GM19238 (cell line): ENCODE results near the gene IFI30.
A peak's percentile ranks its signal among the peaks of the same experiment; 100 is the strongest.
"Not testable (repeated sequence)": the region's sequence is repeated elsewhere in the genome, so short reads cannot be mapped to it uniquely, and the experiment has no call there.

ENCODE experiments used
- DNase-seq: peaks from one replicate; pipeline ENCODE4 v3.0.0; 2011; ENCODE audit warnings: low spot score; ENCODE audit not compliant: insufficient read length

The IFI30 gene

DNA sequence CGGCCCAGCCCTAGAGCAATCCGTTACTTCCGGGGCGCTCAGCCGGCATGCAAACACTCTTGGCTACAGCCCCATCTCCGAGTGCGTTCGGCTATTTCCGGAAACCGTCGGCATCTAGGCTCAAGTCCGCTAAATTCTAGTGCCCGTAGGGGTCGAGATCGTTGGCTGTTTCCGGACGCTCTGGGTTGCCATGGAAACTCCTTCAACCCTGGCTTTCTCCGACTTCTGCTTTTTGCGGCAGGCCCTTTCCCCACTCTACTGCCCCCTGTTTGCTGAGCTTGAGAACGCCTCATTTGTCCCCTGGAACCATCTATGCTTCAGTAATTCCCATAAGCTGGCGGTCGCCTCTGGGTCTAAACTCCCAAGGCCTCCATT lies 21.2 kb upstream of the IFI30 start:
- peak; percentile 100 for DNase-seq

DNA sequence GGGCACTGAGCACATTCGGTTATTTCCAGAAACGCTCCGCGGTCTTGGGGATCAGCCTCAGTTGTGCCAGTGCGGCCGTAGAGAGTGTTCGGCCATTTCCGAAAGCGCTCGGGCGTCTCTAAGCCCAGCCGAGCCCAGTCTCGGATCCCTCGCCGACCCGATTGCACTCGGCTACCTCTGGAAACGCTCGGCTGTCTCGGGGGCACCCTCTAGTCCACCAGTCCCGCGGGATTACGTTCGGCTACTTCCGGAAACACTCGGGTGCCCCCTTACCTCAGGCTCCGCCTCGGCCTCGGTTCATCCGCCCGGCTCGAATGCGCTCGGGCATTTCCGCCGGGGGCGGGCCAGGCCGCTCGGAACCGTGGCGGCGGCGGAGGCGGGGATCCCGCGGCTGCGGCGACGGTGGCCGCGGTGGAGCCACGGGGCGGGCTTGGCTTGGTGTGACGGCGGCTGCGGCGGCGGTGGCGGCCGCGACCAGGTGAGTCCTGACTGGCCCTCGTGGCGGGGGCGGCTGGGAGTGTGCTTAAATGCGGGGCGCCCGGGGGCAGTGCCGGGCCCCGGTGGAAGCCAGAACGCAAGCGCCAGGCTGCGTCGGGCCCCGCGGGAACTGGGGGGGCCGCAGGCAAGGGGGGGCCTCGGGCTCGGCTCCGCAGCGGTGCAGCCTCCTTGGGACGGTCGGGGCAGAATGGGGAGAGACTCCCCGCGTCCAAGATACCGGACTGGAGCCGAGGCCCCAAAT lies 20.6 kb upstream of the IFI30 start, which contains the start of gene PIK3R2:
PIK3R2 (plus strand) TSS at position 347 of the 739 bp plus-strand sequence. CDS start 2,717 bp downstream, outside the sequence.
- DNase-seq: peak; percentile 99

DNA sequence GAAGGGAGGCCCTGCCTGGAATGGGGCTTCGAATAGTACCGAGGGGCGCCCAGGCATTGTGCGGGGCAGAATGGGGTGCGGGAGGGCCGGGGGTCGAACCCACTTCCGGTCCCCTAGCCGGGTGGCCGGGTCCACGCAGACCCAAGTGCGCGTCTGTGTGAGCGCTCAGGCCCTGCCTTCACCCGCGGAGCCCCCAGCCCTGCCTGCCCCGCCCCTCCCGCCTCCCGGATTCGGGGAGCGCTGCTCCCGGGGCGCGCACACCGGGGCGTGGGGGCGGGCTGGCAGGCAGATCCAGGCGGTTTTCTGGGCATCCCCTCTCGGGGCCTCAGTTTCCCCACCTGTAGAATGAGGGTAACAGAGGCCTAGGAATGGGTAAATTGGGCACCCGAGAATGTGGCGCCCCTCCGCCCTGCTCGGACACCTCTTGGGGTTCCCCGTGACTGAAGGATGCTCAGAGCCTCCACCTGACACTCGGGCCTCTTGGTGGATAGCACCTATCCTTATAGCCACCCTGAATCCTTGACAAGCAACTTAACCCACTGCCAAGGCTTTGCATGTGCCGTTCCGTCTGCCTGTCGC lies 20.0 kb upstream of the IFI30 start:
- DNase-seq: no peak

DNA sequence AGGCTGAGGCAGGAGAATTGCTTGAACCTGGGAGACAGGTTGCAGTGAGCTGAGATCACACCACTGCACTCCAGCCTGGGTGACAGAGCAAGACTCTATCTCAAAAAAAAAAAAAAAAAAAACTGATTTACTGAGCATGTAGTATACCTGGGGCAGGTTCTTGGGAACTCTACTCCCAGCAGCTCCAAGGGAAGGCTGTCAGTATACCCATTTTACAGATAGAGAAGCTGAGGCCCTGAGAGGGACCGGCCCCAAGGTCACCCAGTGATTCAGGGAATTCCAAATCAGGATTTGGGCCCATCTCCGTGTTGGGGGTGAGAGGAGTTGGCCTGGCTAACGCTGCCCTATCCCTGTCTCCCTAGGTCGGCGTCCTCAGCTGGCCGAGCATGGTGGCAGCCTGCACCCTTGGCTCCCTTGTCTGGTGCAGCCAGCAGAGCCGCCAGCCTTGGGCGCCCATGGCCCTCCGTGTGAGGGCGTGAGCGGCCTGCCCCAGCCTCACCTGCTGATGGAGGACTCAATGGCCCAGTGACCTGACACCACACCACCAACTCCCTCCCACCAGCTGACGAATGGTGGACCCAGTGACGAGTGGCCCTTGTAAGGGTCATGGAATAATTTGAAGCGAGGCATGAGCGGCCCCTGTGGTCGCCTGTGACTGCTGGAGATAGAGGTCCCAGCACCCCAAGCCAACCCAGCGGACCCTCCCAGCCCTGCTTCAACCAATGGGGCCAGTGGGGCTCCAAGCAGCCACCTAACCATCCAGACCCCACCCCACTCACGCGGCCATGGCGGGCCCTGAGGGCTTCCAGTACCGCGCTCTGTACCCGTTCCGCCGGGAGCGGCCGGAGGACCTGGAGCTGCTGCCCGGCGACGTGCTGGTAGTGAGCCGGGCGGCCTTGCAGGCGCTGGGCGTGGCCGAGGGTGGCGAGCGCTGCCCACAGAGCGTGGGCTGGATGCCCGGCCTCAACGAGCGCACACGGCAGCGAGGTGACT lies 18.2 kb upstream of the IFI30 start:
- no peak for DNase-seq

DNA sequence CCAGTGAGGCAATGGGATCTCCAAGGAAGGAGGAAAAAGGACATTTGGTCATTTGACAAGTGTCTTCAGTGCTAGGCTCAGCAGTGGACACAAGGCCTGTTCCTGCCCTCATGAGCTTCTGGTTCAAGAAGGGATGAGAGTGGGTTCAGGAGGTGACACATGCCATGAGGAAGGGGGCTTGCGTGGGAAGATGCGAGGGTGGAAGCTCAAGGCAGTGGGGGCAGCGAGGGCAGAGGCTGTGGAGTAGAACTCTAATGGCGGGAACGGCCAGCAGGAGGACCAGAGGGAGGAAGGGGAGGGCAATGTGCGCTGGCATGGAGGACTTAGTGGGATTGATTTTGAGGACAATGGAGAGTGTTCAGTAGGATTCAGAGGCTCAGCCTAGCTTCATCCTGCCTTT lies 17.3 kb upstream of the IFI30 start:
- no peak for DNase-seq

DNA sequence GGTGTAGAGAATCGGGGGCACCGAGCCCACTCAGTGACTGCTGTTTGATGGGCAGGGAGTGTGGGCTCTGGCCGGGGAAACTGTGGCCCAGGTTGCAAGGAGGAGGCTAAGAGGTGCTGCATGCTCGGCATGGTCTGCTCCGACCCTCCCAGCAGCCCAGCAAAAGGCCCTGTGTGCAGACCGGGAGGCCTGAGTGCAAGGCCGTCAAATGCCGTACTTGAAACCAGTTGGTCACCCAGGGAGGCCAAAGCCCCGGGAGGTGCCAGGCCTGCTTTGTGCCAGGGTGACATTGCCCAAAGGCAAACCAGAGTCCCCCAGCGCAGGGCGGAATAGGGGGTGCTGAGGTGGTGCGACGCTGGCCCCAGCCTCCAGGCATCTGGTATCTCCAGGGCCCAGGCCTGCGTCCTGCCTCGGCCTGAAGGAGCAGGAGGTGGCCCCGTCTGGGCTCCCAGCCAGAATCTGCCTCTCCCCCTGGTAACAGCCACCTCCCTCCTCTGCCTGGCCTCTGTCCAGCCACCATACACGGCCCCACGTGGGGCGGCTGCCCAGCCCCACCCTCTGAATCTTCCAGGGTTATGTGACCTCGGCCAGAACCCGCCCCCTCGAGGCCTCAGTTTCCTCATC lies 16.7 kb upstream of the IFI30 start:
- DNase-seq: no peak

DNA sequence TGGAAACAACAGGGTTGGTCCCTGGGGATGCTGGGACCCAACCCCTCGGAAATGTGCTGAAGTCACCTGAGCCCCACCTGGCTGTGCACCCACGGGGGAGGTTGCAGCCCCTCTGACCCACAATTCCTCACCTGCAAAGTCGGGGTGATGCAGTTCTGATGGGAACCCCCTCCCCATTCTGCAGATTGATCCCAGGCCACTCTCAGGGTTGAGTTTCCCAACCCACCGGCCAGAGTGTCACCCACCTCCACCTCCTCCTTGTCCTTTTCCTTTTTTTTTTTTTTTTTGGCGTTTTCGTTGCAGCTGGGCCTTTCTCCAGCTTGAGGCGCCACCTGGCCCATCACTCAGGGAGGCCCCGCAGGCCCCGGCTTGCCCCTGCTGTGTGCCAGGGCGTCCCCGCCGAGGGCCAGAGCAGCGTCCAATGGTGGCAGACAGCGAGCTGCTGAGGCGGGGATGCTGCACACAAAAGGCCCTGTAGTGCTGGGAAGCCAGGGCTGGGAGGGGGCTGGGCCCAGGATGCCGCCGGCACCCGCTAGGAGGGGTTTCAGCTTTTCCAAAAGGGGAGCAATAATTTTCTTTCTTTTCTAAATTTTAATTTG lies 16.0 kb upstream of the IFI30 start:
- DNase-seq: no peak

DNA sequence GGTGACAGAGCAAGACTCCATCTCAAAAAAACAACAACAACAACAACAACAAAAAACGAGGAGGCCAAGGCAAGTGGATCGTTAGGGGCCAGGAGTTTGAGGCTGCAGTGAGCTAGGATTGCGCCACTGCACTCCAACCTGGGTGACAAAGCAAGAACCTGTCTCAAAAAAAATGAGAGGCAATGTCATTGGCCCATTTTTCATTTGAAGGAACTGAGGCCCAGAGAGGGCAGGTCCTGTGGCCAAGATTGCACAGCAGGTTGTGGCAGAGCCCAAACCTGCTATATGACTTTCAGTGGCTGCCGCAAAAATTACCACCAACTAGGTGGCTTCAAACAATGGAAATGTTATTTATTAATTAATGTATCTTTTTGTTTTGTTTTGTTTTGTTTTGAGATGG lies 15.1 kb upstream of the IFI30 start:
- no peak for DNase-seq

DNA sequence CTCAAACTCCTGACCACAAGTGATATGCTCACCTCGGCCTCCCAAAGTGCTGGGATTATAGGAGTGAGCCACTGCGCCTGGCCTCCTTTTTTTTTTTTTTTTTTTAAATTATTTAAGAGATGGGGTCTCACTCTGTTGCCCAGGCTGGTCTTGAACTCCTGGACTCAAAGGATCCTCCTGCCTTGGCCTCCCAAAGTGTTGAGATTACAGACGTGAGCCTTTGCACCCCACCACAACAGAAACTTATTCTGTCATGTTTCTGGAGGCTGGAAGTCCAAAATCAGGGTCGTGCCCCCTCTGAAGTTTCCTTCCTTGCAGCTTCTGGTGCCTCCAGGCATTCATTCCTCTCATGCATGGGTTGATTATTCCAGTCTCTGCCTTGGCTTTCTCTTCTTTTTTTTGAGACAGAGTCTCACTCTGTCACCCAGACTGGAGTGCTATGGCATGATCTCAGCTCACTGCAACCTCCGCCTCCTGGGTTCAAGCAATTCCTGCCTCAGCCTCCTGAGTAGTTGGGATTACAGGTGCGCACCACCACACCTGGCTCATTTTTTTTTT lies 14.5 kb upstream of the IFI30 start:
- not testable (repeated sequence) for DNase-seq

DNA sequence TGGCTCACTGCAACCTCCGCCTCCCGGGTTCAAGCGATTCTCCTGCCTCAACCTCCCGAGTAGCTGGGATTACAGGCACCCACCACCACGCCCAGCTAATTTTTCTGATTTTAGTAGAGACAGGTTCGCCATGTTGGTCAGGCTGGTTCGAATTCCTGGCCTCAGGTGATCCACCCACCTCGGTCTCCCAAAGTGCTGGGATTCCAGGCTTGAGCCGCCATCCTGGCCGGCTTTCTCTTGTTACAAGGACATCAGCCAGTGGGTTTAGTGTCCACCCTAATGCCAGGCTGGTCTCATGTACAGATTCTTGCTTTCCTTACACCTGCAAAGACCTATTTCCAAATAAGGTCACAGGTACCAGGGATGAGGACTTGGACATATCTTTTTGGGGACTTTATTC lies 13.8 kb upstream of the IFI30 start:
- no peak for DNase-seq

DNA sequence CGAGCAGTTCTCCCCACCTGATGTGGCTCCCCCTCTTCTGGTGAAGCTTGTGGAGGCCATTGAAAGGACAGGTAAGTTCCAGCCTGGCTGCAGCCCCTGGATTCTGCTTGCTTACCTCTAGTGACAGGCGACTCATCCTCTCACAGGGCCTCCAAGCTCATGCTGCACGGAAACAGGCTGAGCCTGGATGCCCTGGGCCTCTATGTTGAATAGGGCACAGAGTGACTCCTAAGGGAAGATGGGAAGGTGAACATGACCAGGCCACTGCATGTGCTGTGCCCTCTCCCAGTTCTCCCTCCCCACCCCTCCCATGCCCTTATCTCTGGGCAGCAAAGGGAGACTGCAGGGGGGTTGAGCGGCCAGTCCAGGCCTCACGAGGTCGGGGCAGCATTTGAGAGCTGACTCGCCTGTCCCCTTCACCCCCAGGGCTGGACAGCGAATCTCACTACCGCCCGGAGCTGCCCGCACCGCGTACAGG lies 13.1 kb upstream of the IFI30 start:
- no peak for DNase-seq

DNA sequence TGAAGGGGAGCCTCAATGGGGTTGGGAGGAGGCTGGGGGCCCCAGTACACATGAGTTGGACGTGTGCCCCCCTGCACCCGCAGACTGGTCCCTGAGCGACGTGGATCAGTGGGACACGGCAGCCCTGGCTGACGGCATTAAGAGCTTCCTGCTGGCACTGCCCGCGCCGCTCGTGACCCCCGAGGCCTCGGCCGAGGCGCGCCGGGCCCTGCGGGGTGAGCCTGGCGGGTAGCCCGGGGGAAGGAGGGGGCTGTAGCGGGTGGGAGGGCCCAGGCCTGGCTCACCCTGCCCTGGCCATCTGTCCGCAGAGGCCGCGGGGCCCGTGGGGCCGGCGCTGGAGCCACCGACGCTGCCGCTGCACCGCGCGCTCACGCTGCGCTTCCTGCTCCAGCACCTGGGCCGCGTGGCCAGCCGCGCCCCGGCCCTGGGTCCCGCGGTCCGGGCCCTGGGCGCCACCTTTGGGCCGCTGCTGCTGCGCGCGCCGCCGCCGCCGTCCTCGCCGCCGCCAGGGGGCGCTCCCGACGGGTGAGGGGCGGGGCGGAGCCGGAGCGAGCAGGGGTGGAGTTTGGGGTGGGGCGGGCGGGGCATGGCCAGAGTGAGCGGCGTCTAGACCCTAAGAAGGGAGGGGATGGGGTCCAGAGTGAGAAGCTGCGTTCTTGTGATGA lies 12.5 kb upstream of the IFI30 start:
- DNase-seq: peak; percentile 97

DNA sequence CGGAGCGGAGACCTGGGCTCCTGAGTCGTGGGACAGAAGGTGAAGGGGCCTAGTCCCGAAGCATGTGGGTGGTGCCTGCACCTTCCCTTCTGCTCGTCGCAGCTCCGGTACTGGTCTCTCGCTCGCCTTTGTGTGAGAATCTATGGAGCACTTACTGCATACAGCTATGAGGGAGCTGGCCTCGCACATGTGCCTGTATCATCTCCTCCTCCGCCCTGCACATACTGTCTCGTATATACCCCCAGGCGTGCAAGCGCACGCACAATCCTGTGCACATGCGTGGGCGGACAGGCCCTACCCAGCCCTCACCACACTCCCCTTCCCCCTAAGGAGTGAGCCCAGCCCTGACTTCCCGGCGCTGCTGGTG lies 12.0 kb upstream of the IFI30 start:
- DNase-seq: no peak

DNA sequence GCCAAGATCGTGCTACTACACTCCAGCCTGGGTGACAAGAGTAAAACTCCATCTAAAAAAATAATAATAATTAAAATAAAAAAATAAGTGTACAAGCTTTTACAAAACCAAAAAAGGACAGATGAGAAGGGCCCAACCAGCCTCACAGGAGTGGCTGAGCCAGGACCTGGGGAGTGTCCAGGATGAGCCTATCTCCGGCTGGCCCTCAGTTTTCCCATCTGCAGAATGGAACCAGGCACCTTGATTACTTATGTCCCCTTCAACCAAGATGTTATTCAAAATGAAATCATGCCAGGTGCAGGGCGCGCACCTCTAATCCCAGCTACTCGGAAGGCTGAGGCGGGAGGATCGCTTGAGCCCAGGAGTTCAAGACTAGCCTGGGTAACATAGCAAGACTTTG lies 9.5 kb upstream of the IFI30 start:
- DNase-seq: no peak

DNA sequence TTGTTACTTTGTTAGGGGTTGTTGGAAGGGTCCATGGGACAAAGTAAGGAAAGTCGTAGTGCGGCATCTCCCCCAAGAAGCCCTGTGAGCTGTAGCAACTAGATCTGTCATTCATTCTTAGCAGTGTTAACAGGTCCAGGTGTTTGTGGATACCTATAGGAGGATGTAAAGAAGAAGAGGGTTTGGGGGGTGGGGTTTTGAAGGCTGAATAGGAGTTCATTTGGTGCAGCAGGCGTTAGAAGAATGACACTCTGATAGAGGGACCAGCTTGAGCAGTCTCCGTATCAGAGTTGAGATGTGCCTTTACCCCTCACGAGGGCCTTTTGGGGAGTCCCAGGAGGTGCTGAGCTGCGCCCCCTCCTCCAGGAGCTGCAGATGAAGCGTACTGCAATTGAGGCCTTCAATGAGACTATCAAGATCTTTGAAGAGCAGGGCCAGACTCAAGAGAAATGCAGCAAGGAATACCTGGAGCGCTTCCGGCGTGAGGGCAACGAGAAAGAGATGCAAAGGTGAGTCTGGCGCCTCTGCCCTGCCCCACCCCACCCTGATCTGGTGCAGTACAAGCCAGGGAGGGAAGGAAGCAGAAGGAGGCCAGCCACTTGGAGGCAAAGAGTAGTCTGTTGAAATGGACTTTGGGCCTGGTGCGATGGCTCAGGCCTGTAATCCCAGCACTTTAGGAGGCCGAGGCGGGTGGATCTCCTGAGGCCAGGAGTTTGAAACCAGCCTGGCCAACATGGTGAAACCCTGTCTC lies 7.6 kb upstream of the IFI30 start:
- DNase-seq: no peak

DNA sequence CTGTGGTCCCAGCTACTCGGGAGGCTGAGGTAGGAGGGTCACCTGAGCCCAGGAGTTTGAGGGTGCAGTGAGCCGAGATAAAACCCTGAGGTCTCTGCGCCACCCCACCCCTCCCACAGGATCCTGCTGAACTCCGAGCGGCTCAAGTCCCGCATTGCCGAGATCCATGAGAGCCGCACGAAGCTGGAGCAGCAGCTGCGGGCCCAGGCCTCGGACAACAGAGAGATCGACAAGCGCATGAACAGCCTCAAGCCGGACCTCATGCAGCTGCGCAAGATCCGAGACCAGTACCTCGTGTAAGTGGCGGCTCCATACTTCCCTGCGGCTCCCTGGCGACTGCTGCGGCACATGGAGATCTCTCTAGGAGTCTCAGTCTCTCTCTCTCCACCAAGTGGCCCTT lies 6.6 kb upstream of the IFI30 start:
- no peak for DNase-seq

DNA sequence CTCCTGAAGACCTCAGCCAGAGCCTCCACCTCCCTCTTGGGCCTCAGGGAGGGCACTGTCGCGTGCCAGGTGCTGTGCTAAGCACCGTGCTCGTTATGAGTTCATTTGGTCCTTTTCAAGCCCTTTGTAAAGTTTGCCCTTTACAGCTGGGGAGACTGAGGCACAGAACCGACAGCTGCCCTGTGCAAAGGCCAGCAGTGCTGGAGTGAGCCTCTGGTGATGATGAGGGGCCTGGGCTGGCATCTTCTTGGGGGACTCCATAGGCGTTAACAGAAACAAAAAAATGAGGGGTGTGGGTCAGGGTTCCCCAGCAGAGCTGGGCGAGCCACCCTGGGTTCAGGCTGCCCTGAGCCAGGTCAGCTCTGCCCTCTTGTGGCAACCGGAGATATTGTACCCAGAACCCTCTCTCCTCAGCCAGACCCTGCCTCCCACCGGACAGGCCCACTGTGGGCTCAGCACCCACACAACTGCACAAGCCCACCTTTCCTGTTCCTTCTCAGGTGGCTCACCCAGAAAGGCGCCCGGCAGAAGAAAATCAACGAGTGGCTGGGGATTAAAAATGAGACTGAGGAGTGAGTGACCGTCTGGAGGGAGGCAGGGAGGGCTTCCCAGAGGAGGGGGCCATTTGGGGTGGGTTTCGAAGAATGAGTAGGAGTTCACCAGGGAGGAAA lies 5.5 kb upstream of the IFI30 start:
- DNase-seq: peak; percentile 93

DNA sequence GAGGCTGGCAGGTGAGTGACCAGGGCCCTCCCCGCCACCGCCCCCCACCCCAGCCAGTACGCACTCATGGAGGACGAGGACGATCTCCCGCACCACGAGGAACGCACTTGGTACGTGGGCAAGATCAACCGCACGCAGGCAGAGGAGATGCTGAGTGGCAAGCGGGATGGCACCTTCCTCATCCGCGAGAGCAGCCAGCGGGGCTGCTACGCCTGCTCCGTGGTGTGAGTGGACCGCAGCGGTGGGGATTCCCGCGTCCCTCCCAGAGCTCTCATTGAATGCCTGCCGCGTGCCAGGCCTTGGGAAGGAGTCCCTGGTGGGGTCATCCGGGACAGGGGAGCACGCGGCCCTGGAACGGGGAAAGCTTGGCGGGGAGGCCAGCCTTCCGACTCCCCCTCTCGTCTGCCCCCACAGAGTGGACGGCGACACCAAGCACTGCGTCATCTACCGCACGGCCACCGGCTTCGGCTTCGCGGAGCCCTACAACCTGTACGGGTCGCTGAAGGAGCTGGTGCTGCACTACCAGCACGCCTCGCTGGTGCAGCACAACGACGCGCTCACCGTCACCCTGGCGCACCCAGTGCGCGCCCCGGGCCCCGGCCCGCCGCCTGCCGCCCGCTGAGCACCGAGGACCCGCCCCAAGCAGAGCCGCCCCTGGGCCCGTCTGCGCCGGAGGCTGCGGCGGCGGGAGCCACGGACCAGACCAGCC lies 4.8 kb upstream of the IFI30 start:
- DNase-seq: no peak
